H9 (cell line): ENCODE measurements around the gene IL12RB1. TPM values are rescaled to one million over a fixed set of nuclear protein-coding genes. Genes with fewer than 3 reads are reported as not detected.

Experiments used
- DNase-seq: peaks from one replicate; pipeline ENCODE4 v3.0.0-alpha.2; 2017
- H2AFZ ChIP-seq: one replicate; pipeline ENCODE4 v1.6.1; 2013; ENCODE audit warnings: mild to moderate bottlenecking, low read length, control low read depth, moderate library complexity
- H2AK5ac ChIP-seq: 2 replicates; pipeline ENCODE4 v1.6.1; 2013; ENCODE audit warnings: low read length, control low read depth, mixed read lengths; ENCODE audit not compliant: insufficient read length
- H2BK120ac ChIP-seq: one replicate; pipeline ENCODE4 v1.6.1; 2013; ENCODE audit warnings: low read depth, mild to moderate bottlenecking, low read length, control low read depth, inconsistent platforms; ENCODE audit not compliant: poor library complexity, severe bottlenecking
- H2BK12ac ChIP-seq: 2 replicates; pipeline ENCODE4 v1.6.1; 2013; ENCODE audit warnings: low read length, control low read depth, mixed read lengths, low read depth; ENCODE audit not compliant: insufficient read length
- H2BK15ac ChIP-seq: 2 replicates; pipeline ENCODE4 v1.6.1; 2013; ENCODE audit warnings: low read depth, low read length, control low read depth
- H2BK20ac ChIP-seq: one replicate; pipeline ENCODE4 v1.6.1; 2013; ENCODE audit warnings: low read depth, mild to moderate bottlenecking, low read length, control low read depth, inconsistent platforms; ENCODE audit not compliant: poor library complexity, severe bottlenecking
- H2BK5ac ChIP-seq: 2 replicates; pipeline ENCODE4 v1.6.1; 2013; ENCODE audit warnings: low read length, control low read depth, mixed read lengths; ENCODE audit not compliant: insufficient read length
- H3K14ac ChIP-seq: 2 replicates; pipeline ENCODE4 v1.6.1; 2013; ENCODE audit warnings: low read length, control low read depth; ENCODE audit not compliant: insufficient read depth
- H3K18ac ChIP-seq: 2 replicates; pipeline ENCODE4 v1.6.1; 2013; ENCODE audit warnings: low read depth, mild to moderate bottlenecking, mixed read lengths, low read length, control low read depth; ENCODE audit not compliant: insufficient read length
- H3K23ac ChIP-seq: 2 replicates; pipeline ENCODE4 v1.6.1; 2013; ENCODE audit warnings: low read length, control low read depth, mixed read lengths, low read depth; ENCODE audit not compliant: insufficient read length
- H3K23me2 ChIP-seq: 2 replicates; pipeline ENCODE4 v1.6.1; 2013; ENCODE audit warnings: low read depth, mild to moderate bottlenecking, mixed read lengths, low read length, control low read depth; ENCODE audit not compliant: insufficient read length, poor library complexity, severe bottlenecking
- H3K27ac ChIP-seq: 2 replicates; pipeline ENCODE4 v1.5.1; 2013; ENCODE audit warnings: low read length, control low read depth, mixed read lengths, low read depth; ENCODE audit not compliant: insufficient read length
- H3K27me3 ChIP-seq: 2 replicates; pipeline ENCODE4 v1.6.1; 2013; ENCODE audit warnings: low read length, control low read depth, inconsistent platforms; ENCODE audit not compliant: insufficient read depth
- H3K4ac ChIP-seq: 2 replicates; pipeline ENCODE4 v1.6.1; 2013; ENCODE audit warnings: low read depth, mild to moderate bottlenecking, control low read depth, inconsistent platforms, low read length, moderate library complexity
- H3K4me1 ChIP-seq: 2 replicates; pipeline ENCODE4 v1.6.1; 2013; ENCODE audit warnings: low read length, control low read depth, inconsistent platforms; ENCODE audit not compliant: insufficient read depth
- H3K4me2 ChIP-seq: 2 replicates; pipeline ENCODE4 v1.6.1; 2013; ENCODE audit warnings: low read length, control low read depth, mixed read lengths; ENCODE audit not compliant: insufficient read length, insufficient read depth
- H3K56ac ChIP-seq: 2 replicates; pipeline ENCODE4 v1.6.1; 2013; ENCODE audit warnings: low read depth, mild to moderate bottlenecking, mixed read lengths, low read length, control low read depth; ENCODE audit not compliant: insufficient read length
- H3K79me1 ChIP-seq: 2 replicates; pipeline ENCODE4 v1.6.1; 2013; ENCODE audit warnings: low read depth, mild to moderate bottlenecking, moderate library complexity, low read length, control low read depth, inconsistent platforms; ENCODE audit not compliant: insufficient read depth, poor library complexity, severe bottlenecking
- H3K79me2 ChIP-seq: 2 replicates; pipeline ENCODE4 v1.6.1; 2013; ENCODE audit warnings: low read length, control low read depth, inconsistent platforms; ENCODE audit not compliant: insufficient read depth
- H3K9ac ChIP-seq: 2 replicates; pipeline ENCODE4 v1.6.1; 2013; ENCODE audit warnings: low read length, control low read depth, mixed read lengths; ENCODE audit not compliant: insufficient read length; ENCODE audit errors: extremely low read depth
- H3K9me3 ChIP-seq: one replicate; pipeline ENCODE4 v1.6.1; 2013; ENCODE audit warnings: low read depth, low read length, inconsistent platforms; ENCODE audit not compliant: control insufficient read depth
- H3T11ph ChIP-seq: one replicate; pipeline ENCODE4 v1.6.1; 2013; ENCODE audit warnings: mild to moderate bottlenecking, low read length, control low read depth, inconsistent platforms
- H4K20me1 ChIP-seq: one replicate; pipeline ENCODE4 v1.6.1; 2013; ENCODE audit not compliant: control insufficient read depth, insufficient read length, insufficient read depth
- H4K5ac ChIP-seq: 2 replicates; pipeline ENCODE4 v1.6.1; 2013; ENCODE audit warnings: low read depth, mild to moderate bottlenecking, mixed read lengths, low read length, control low read depth; ENCODE audit not compliant: insufficient read length
- H4K8ac ChIP-seq: replicated peaks from 2 replicates; pipeline ENCODE4 v1.6.1; 2013; ENCODE audit warnings: low read length, control low read depth, mixed read lengths, low read depth; ENCODE audit not compliant: insufficient read length
- H4K91ac ChIP-seq: 2 replicates; pipeline ENCODE4 v1.6.1; 2013; ENCODE audit warnings: low read depth, mild to moderate bottlenecking, moderate library complexity, mixed read lengths, low read length, control low read depth; ENCODE audit not compliant: insufficient read length
- H3K27ac Mint-ChIP-seq, 3 experiments: 2 replicates in 2 of 3; 3 replicates in 1 of 3; pipeline ENCODE4 v1.8.0; 2020 to 2021; ENCODE audit warnings: mixed read lengths in 3 of 3, mild to moderate bottlenecking in 1 of 3, moderate library complexity in 1 of 3
- H3K27me3 Mint-ChIP-seq: 2 replicates; pipeline ENCODE4 v1.8.0; 2021; ENCODE audit warnings: low read depth, mild to moderate bottlenecking, moderate library complexity, mixed read lengths
- H3K36me3 Mint-ChIP-seq, 3 experiments: 2 replicates in 2 of 3; 3 replicates in 1 of 3; pipeline ENCODE4 v1.8.0; 2020 to 2021; ENCODE audit warnings: low read depth in 3 of 3, mixed read lengths in 3 of 3; ENCODE audit not compliant: insufficient read depth in 1 of 3
- H3K4me1 Mint-ChIP-seq, 2 experiments: 2 replicates each; pipeline ENCODE4 v1.8.0; 2020; ENCODE audit warnings: mixed read lengths in 2 of 2
- H3K4me3 Mint-ChIP-seq, 2 experiments: 2 replicates in 1 of 2; 3 replicates in 1 of 2; pipeline ENCODE4 v1.8.0; 2020 to 2021; ENCODE audit warnings: mild to moderate bottlenecking in 2 of 2, mixed read lengths in 2 of 2, moderate library complexity in 1 of 2
- H3K9me3 Mint-ChIP-seq, 2 experiments: 2 replicates in 1 of 2; 3 replicates in 1 of 2; pipeline ENCODE4 v1.8.0; 2020; ENCODE audit warnings: mild to moderate bottlenecking in 2 of 2, mixed read lengths in 2 of 2, moderate library complexity in 1 of 2
- WGBS: extraction: QIAGEN DNeasy Blood & Tissue Kit; methylation state at CpG from one replicate; pipeline ENCODE4 v1.1.7; 2013; ENCODE audit warnings: missing lambda C conversion rate, low lambda C conversion rate, mixed read lengths; ENCODE audit not compliant: insufficient read length; ENCODE audit errors: extremely low coverage; 5-methylcytosine and 5-hydroxymethylcytosine counted together
- total RNA-seq: library from RNA; stranded (reverse); gene quantifications from 2 replicates; pipeline ENCODE4 v1.2.1, GENCODE V29; 2021
- TF ChIP-seq, protein P1 (sequence below): fragments of 200-600 bp; sonication (generic); conservative IDR thresholded peaks from 3 replicates; pipeline ENCODE4 v1.8.0; 2021; ENCODE audit warnings: antibody characterized with exemption, mild to moderate bottlenecking

IL12RB1 gene
- total RNA-seq, 1 experiment from 2014 or later: not detected

DNA sequence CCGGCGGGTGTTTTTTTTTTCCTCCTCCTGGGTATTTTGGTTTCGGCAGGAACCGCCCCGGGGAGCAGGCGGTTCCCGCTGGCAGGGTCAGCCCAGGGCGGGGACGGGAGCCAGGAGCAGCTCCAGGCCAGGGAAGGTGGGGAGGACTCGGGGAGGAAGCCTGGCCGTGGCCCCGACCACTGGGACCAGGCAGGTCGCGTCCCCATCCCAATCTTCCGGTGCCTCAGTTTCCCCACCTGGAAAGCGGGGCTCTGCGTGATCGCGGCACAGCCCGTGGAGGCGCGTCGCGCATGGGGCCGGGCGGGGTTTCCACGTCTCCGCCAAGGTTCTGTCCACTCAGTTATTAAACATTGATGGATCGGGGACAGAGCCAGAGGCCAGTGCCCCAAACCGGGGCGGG, 34.8 kb downstream of the IL12RB1 start:
- Histone ChIP-seq H2BK120ac (no peak overlapping the region), H4K20me1 (no peaks in the 10 kb centered on the region), H3K23me2 (no peaks in the 10 kb centered on the region), H3K4me2 (no peak overlapping the region), H4K8ac (no peak overlapping the region), H2AFZ (no peak overlapping the region), H3K79me1 (no peaks in the 10 kb centered on the region), H3K18ac (no peak overlapping the region), H2BK5ac (no peak overlapping the region), H3K4ac (no peak overlapping the region), H3K23ac (no peak overlapping the region), H4K91ac (no peak overlapping the region), H4K5ac (no peak overlapping the region), H3K4me1 (no peaks in the 10 kb centered on the region), H3K9ac (no peak overlapping the region), H3K27me3 (no peaks in the 10 kb centered on the region), H3K56ac (no peak overlapping the region), H3K27ac (no peak overlapping the region), H3K79me2 (no peaks in the 10 kb centered on the region), H2BK15ac (no peak overlapping the region), H2AK5ac (no peak overlapping the region), H3T11ph (no peak overlapping the region), H2BK12ac (no peak overlapping the region), H3K14ac (no peak overlapping the region), H2BK20ac (no peak overlapping the region), H3K9me3 (no peaks in the 10 kb centered on the region)
- TF ChIP-seq, protein P1, sequence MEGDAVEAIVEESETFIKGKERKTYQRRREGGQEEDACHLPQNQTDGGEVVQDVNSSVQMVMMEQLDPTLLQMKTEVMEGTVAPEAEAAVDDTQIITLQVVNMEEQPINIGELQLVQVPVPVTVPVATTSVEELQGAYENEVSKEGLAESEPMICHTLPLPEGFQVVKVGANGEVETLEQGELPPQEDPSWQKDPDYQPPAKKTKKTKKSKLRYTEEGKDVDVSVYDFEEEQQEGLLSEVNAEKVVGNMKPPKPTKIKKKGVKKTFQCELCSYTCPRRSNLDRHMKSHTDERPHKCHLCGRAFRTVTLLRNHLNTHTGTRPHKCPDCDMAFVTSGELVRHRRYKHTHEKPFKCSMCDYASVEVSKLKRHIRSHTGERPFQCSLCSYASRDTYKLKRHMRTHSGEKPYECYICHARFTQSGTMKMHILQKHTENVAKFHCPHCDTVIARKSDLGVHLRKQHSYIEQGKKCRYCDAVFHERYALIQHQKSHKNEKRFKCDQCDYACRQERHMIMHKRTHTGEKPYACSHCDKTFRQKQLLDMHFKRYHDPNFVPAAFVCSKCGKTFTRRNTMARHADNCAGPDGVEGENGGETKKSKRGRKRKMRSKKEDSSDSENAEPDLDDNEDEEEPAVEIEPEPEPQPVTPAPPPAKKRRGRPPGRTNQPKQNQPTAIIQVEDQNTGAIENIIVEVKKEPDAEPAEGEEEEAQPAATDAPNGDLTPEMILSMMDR: no peak
- peaks cover 2% of the 10 kb centered on the region; the same call in 1 of the 2 replicates for H3K27me3 Mint-ChIP-seq
- DNase-seq: no peak
- WGBS: no CpG with 5 or more reads among the region's 31 CpGs
- no peaks in the 10 kb centered on the region for H3K36me3 Mint-ChIP-seq
- H3K9me3 Mint-ChIP-seq: no peaks in the 10 kb centered on the region; a peak in 1 of 5 replicates
- no peak overlapping the region for H3K27ac Mint-ChIP-seq
- H3K4me3 Mint-ChIP-seq: no peak overlapping the region
- H3K4me1 Mint-ChIP-seq: peaks cover 0 to 7% of the 10 kb centered on the region in 2 experiments; a peak in 1 of 4 replicates
